K562 treated with DMSO at 1 percent for 24 hours (cell line): ENCODE data around the gene LIPG. TPM values are rescaled to one million over a fixed set of nuclear protein-coding genes. Genes with fewer than 3 reads are reported as not detected.

ENCODE experiments used
- total RNA-seq: library from RNA; unstranded; fragments of 300-600 nt; gene quantifications from 2 replicates; pipeline ENCODE4 v1.2.3, GENCODE V29; 2022; ENCODE audit warnings: low read depth; ENCODE audit not compliant: insufficient read depth

LIPG gene
- total RNA-seq: 1.7 and 2.5 TPM in 2 replicates

GRCh38 chr18:49561289-49562193 is at the start of gene LIPG:
TSS of gene LIPG (plus strand) at chr18:49562057. CDS start at chr18:49562309, 252 bp downstream.

Other genes with a start within 250 kb of the LIPG start
- gene DYM, start 101.4 kb upstream of the LIPG start, total RNA-seq: 22.5 and 31.0 TPM in 2 replicates
- gene C18orf32, start 74.8 kb upstream of the LIPG start, total RNA-seq: 13.9 and 19.9 TPM in 2 replicates
- 2,861 and 2,944 TPM in 2 replicates for gene RPL17, start 69.6 kb upstream of the LIPG start, total RNA-seq